ENCODE data around the gene ODC1.

Gene ODC1

GRCh38 chr2:10433264-10433946 is 14.7 kb downstream of the ODC1 start (continued):
- TF ChIP-seq ZNF658 (tag by site-specific recombination; IDR thresholded peaks at IDR 0.05) (peak; percentile 65; the same call in 1 of the 2 replicates), ATF2 (tag by site-specific recombination; IDR thresholded peaks at IDR 0.05; ENCODE audit: low read depth) (no peak), ZNF624 (tag by site-specific recombination; IDR thresholded peaks at IDR 0.05) (no peak), ZNF146 (tag by site-specific recombination; IDR thresholded peaks at IDR 0.05) (no peak), ZSCAN5A (tag by site-specific recombination; IDR thresholded peaks at IDR 0.05) (no peak), ZFHX2 (tag by site-specific recombination; conservative IDR thresholded peaks at IDR 0.05) (peak; percentile 68), ZIC2 (tag by site-specific recombination; IDR thresholded peaks at IDR 0.05) (peak; percentile 40; the same call in 1 of the 2 replicates), ZNF707 (tag by site-specific recombination; IDR thresholded peaks at IDR 0.05) (peak; percentile 19; the same call in 1 of the 2 replicates)
- TF ChIP-seq, protein P1, sequence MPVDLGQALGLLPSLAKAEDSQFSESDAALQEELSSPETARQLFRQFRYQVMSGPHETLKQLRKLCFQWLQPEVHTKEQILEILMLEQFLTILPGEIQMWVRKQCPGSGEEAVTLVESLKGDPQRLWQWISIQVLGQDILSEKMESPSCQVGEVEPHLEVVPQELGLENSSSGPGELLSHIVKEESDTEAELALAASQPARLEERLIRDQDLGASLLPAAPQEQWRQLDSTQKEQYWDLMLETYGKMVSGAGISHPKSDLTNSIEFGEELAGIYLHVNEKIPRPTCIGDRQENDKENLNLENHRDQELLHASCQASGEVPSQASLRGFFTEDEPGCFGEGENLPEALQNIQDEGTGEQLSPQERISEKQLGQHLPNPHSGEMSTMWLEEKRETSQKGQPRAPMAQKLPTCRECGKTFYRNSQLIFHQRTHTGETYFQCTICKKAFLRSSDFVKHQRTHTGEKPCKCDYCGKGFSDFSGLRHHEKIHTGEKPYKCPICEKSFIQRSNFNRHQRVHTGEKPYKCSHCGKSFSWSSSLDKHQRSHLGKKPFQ (tag by site-specific recombination; IDR thresholded peaks at IDR 0.05), result peak; percentile 99

- Histone ChIP-seq H3K36me3 (ENCODE audit: control insufficient read depth in 2 of 2, insufficient read depth in 1 of 2, low read length in 2 of 2) (no peaks in the 10 kb centered on the region), H3K9me3 (ENCODE audit: control insufficient read depth, insufficient read depth, low read depth, low read length) (no peaks in the 10 kb centered on the region), H3K4me1 (ENCODE audit: control insufficient read depth, insufficient read depth, low read length) (no peaks in the 10 kb centered on the region), H3K4me3 (ENCODE audit: low read depth, low read length) (no peak overlapping the region), H3K27ac (ENCODE audit: extremely low read depth, low read depth, low read length) (no peak overlapping the region)
- TF ChIP-seq ZIC2 (tag by site-specific recombination; IDR thresholded peaks at IDR 0.05) (peak; percentile 71), SP2 (tag by site-specific recombination; IDR thresholded peaks at IDR 0.05) (0 out of 2 replicates have a peak, but pooled peaks have one; percentile 7), ATF2 (tag by site-specific recombination; IDR thresholded peaks at IDR 0.05; ENCODE audit: low read depth) (no peak)
- ChIA-PET CTCF (interaction anchor here (0.7 to 4.6 kb wide), 3 partner anchors 13 to 358 kb away, joined by 3 to 57 read pairs (median 3); partner anchors contain the start of gene ODC1), POLR2A (no interaction called here)
Observed at GRCh38 chr2:10432311-10433181, 15.6 kb downstream of the ODC1 start.

GRCh38 chr2:10431797-10432196 is 16.3 kb downstream of the ODC1 start:
- ChIA-PET POLR2A (no interaction called here), CTCF (interaction anchor here (0.7 to 4.6 kb wide), 5 partner anchors 14 to 392 kb away, joined by 3 to 57 read pairs (median 3); partner anchors contain the start of gene ODC1)
- H3K4me1 ChIP-seq (ENCODE audit: control insufficient read depth, insufficient read depth, low read length), result no peaks in the 10 kb centered on the region
- no peaks in the 10 kb centered on the region for H3K9me3 ChIP-seq (ENCODE audit: control insufficient read depth, insufficient read depth, low read depth, low read length)
- no peaks in the 10 kb centered on the region for H3K36me3 ChIP-seq (ENCODE audit: control insufficient read depth in 2 of 2, insufficient read depth in 1 of 2, low read length in 2 of 2)
- no peak overlapping the region for H3K4me3 ChIP-seq (ENCODE audit: low read depth, low read length)
- TF ChIP-seq ZNF549 (tag by site-specific recombination; IDR thresholded peaks at IDR 0.05) (no peak), EGR2 (tag by site-specific recombination; IDR thresholded peaks at IDR 0.05; ENCODE audit: low read depth) (no peak)
- H3K27ac ChIP-seq (ENCODE audit: extremely low read depth, low read depth, low read length), result no peak overlapping the region
